DOHH2 (cell line): ENCODE data around the gene RPL37A.

Experiments used
- CTCF ChIP-seq: fragments of 200-600 bp; sonication (generic); IDR thresholded peaks from one replicate; pipeline ENCODE4 v1.5.1; 2014; ENCODE audit warnings: antibody characterized with exemption, mild to moderate bottlenecking, low read depth, low read length; ENCODE audit not compliant: poor library complexity, severe bottlenecking
- EZH2phosphoT487 ChIP-seq: fragments of 200-600 bp; sonication (generic); IDR thresholded peaks from 2 replicates; pipeline ENCODE4 v1.6.1; 2017; ENCODE audit warnings: borderline replicate concordance, mild to moderate bottlenecking, antibody characterized with exemption, low read length, moderate library complexity, mixed read lengths

DNA sequence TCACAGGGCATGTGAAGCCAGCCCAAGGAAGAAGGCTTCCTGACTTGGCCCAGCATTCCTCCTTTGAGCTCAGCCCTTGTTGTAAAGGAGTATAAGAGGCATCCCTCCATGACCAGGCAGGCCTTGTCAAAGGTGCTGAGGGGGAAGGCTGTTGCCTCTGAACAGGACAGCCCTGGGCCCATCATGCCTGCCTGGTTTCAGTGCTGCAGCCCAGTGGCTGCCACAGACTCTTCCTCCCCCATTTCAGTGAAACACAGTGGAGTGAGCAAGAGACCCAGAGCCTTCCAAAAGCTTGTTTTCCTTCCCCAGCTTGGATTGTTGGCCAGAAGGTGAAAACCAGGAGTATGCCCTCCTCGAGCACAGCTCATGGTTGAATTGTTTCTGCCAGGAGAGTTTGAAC is 19.9 kb upstream of the RPL37A start:
- TF ChIP-seq CTCF (no peak), EZH2phosphoT487 (no peak)
